HepG2 (cell line): Measurements from ENCODE around the gene KLHL17. TPM values are rescaled to one million over a fixed set of nuclear protein-coding genes. Genes with fewer than 3 reads are reported as not detected.
A peak's percentile ranks its signal among the peaks of the same experiment; 100 is the strongest.

Source experiments
- ARNT2 ChIP-seq: sonication (generic); formaldehyde crosslinking; IDR thresholded peaks from 2 replicates; pipeline ENCODE4 v1.8.0; 2022; ENCODE audit warnings: mild to moderate bottlenecking, low read depth, missing genetic modification reagents, moderate library complexity
- FOXP4 ChIP-seq: sonication (generic); formaldehyde crosslinking; IDR thresholded peaks from 2 replicates; pipeline ENCODE4 v1.4.0; 2020; ENCODE audit warnings: missing genetic modification reagents
- HNF4A ChIP-seq: sonication (generic); formaldehyde crosslinking; IDR thresholded peaks from 2 replicates; pipeline ENCODE4 v1.4.0; 2020; ENCODE audit warnings: missing genetic modification reagents
- JUN ChIP-seq: sonication (generic); formaldehyde crosslinking; IDR thresholded peaks from 2 replicates; pipeline ENCODE4 v1.4.0; 2020; ENCODE audit warnings: mild to moderate bottlenecking, missing genetic modification reagents
- KLF13 ChIP-seq: sonication (generic); formaldehyde crosslinking; IDR thresholded peaks from 2 replicates; pipeline ENCODE4 v1.4.0; 2020; ENCODE audit warnings: mild to moderate bottlenecking, missing genetic modification reagents
- MAZ ChIP-seq, 2 experiments: sonication (generic) in 1 of 2; formaldehyde crosslinking in 1 of 2; IDR thresholded peaks; 2 replicates each; pipeline versions ENCODE4 v1.5.0 to v1.6.1; 2012 to 2020; ENCODE audit warnings: low read depth in 2 of 2, mild to moderate bottlenecking in 2 of 2, borderline replicate concordance in 1 of 2, improper control_type of control experiment in 1 of 2, low read length in 1 of 2, missing genetic modification reagents in 1 of 2, moderate library complexity in 1 of 2
- MTF2 ChIP-seq: sonication (generic); formaldehyde crosslinking; IDR thresholded peaks from 2 replicates; pipeline ENCODE4 v1.5.0; 2020; ENCODE audit warnings: missing genetic modification reagents, borderline replicate concordance
- MXD4 ChIP-seq: IDR thresholded peaks from 2 replicates; pipeline ENCODE4 v1.6.1; 2016; ENCODE audit warnings: mild to moderate bottlenecking, missing biosample characterization, missing genetic modification reagents
- MZF1 ChIP-seq: sonication (generic); formaldehyde crosslinking; IDR thresholded peaks from 2 replicates; pipeline ENCODE4 v1.8.1; 2023; ENCODE audit warnings: mild to moderate bottlenecking, missing genetic modification reagents, borderline replicate concordance
- POLR2A ChIP-seq, 2 experiments: IDR thresholded peaks; 2 replicates each; pipeline ENCODE4 v1.6.1; 2011; ENCODE audit warnings: low read depth in 2 of 2, low read length in 2 of 2, mild to moderate bottlenecking in 1 of 2, moderate library complexity in 1 of 2; ENCODE audit not compliant: insufficient read depth in 1 of 2
- SKI ChIP-seq: fragments of 450-650 bp; IDR thresholded peaks from one replicate; pipeline ENCODE4 v1.6.1; 2018; ENCODE audit warnings: mild to moderate bottlenecking; ENCODE audit not compliant: partially characterized antibody
- THYN1 ChIP-seq: sonication (generic); formaldehyde crosslinking; IDR thresholded peaks from 2 replicates; pipeline ENCODE4 v1.8.1; 2023; ENCODE audit warnings: low read depth, mild to moderate bottlenecking, moderate library complexity, missing genetic modification reagents, borderline replicate concordance
- ZNF264 ChIP-seq: sonication (generic); formaldehyde crosslinking; IDR thresholded peaks from 2 replicates; pipeline ENCODE4 v1.4.0; 2020; ENCODE audit warnings: missing genetic modification reagents
- ZNF451 ChIP-seq: sonication (generic); formaldehyde crosslinking; IDR thresholded peaks from 2 replicates; pipeline ENCODE4 v1.5.0; 2020; ENCODE audit warnings: mild to moderate bottlenecking, missing genetic modification reagents
- ZNF598 ChIP-seq: sonication (generic); formaldehyde crosslinking; IDR thresholded peaks from 2 replicates; pipeline ENCODE4 v1.5.1; 2020; ENCODE audit warnings: mild to moderate bottlenecking, missing genetic modification reagents, borderline replicate concordance
- ZNF704 ChIP-seq: sonication (generic); formaldehyde crosslinking; IDR thresholded peaks from 2 replicates; pipeline ENCODE4 v1.8.1; 2023; ENCODE audit warnings: mild to moderate bottlenecking, inconsistent platforms, moderate library complexity, missing genetic modification reagents, borderline replicate concordance
- polyA plus RNA-seq, 8 experiments: library from polyadenylated mRNA; depleted of rRNA in 3 of 8; stranded (reverse) in 7 of 8; unstranded in 1 of 8; fragments of >200 nt; fragmentation: Illumina TruSeq in 4 of 8; extraction: Trizol in 4 of 8; gene quantifications; 2 replicates each; pipeline versions ENCODE4 v1.2.1 to v1.2.3, GENCODE V29; 2011 to 2016; ENCODE audit warnings: low read depth in 4 of 8, missing spikeins in 1 of 8, mixed read lengths in 1 of 8; ENCODE audit not compliant: insufficient read depth in 1 of 8
- total RNA-seq, 5 experiments: library from RNA; depleted of rRNA; stranded (reverse); fragments of >200 nt; fragmentation: Illumina TruSeq; extraction: Trizol; gene quantifications; 2 replicates each; pipeline ENCODE4 v1.2.3, GENCODE V29; 2016; ENCODE audit warnings: low read depth in 1 of 5
- TF ChIP-seq, protein P1 (sequence below): sonication (generic); formaldehyde crosslinking; IDR thresholded peaks from 2 replicates; pipeline ENCODE4 v1.5.0; 2020; ENCODE audit warnings: missing genetic modification reagents
- TF ChIP-seq, protein P2 (sequence below): sonication (generic); formaldehyde crosslinking; IDR thresholded peaks from 2 replicates; pipeline ENCODE4 v1.4.0; 2020; ENCODE audit warnings: missing genetic modification reagents
- TF ChIP-seq, protein P3 (sequence below): sonication (generic); formaldehyde crosslinking; conservative IDR thresholded peaks from 2 replicates; pipeline ENCODE4 v1.5.0; 2020; ENCODE audit warnings: missing genetic modification reagents
- TF ChIP-seq, protein P4 (sequence below): sonication (generic); formaldehyde crosslinking; IDR thresholded peaks from 2 replicates; pipeline ENCODE4 v1.5.0; 2020; ENCODE audit warnings: mild to moderate bottlenecking, low read depth, missing genetic modification reagents, borderline replicate concordance

Gene KLHL17
- total and polyA plus RNA-seq, 2 of the 13 experiments (the other 11 are each of a cell fraction or from before 2014, with no cell fraction given): 9.3 to 24.7 TPM

DNA sequence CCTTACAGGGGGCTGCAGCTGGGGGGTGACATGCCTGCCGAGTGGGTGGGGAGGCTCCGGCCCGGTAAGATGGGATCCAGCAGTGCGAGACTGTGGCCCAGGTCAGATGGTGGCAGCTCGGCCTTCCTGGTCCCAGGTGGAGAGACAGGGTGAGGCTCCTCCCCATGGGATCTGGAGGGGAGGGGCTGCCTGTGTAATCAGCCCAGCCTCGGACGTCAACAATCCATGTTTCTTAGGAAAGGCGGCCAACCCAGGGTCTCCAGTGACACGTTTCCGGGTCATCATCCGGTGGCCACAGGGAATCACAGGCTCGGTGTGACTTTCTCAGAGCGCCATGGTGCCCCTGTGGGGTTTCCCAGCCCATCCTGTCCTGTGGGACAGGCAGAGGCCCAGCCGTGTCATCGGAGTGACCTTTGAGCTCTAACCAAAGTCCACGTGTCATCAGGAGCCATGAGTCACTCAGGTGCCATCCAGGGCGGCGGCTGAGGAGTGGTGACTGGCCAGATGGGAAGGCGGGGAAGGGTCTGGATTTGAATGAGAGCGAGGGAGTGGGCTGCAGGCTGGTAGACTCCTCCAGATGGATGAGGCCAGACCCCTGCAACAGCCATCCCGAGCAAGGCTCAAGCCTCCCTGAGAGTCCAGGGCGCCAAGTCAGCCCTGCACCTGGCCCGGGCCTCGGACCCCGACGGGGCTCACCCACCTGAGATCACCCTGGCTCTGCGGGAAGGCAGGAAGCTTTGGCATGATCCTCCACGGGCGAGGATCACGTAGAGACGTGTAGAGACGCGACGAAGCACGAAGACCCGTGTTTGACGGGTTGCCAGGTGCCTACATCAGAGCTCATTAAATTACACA lies 46.1 kb downstream of the KLHL17 start (continued):
- TF ChIP-seq ZNF264 (CRISPR knock-in tag): peak; percentile 84
- peak; percentile 74 for TF ChIP-seq FOXP4 (CRISPR knock-in tag)
- TF ChIP-seq ZNF451: no peak
- TF ChIP-seq THYN1 (CRISPR knock-in tag): no peak
- TF ChIP-seq POLR2A (IDR thresholded peaks at IDR 0.05; ENCODE audit: insufficient read depth in 1 of 2, low read depth in 2 of 2, low read length in 2 of 2): peak in 1 of 2 experiments; percentile 71; a peak in 1 of 4 replicates
- peak; percentile 93 for TF ChIP-seq ZNF704
- no peak for TF ChIP-seq ARNT2 (CRISPR knock-in tag)
- TF ChIP-seq KLF13 (CRISPR knock-in tag): no peak; the same call in 1 of the 2 replicates
- TF ChIP-seq, protein P1, sequence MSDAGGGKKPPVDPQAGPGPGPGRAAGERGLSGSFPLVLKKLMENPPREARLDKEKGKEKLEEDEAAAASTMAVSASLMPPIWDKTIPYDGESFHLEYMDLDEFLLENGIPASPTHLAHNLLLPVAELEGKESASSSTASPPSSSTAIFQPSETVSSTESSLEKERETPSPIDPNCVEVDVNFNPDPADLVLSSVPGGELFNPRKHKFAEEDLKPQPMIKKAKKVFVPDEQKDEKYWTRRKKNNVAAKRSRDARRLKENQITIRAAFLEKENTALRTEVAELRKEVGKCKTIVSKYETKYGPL: 0 out of 2 replicates have a peak, but pooled peaks have one; percentile 22
- 0 out of 2 replicates have a peak, but pooled peaks have one; percentile 31 for TF ChIP-seq MZF1
- TF ChIP-seq, protein P2, sequence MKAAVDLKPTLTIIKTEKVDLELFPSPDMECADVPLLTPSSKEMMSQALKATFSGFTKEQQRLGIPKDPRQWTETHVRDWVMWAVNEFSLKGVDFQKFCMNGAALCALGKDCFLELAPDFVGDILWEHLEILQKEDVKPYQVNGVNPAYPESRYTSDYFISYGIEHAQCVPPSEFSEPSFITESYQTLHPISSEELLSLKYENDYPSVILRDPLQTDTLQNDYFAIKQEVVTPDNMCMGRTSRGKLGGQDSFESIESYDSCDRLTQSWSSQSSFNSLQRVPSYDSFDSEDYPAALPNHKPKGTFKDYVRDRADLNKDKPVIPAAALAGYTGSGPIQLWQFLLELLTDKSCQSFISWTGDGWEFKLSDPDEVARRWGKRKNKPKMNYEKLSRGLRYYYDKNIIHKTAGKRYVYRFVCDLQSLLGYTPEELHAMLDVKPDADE (CRISPR knock-in tag): peak; percentile 94; the same call in 1 of the 2 replicates
- peak; percentile 55; the same call in 1 of the 2 replicates for TF ChIP-seq MXD4 (CRISPR knock-in tag)
- TF ChIP-seq SKI: peak; percentile 74
- TF ChIP-seq, protein P3, sequence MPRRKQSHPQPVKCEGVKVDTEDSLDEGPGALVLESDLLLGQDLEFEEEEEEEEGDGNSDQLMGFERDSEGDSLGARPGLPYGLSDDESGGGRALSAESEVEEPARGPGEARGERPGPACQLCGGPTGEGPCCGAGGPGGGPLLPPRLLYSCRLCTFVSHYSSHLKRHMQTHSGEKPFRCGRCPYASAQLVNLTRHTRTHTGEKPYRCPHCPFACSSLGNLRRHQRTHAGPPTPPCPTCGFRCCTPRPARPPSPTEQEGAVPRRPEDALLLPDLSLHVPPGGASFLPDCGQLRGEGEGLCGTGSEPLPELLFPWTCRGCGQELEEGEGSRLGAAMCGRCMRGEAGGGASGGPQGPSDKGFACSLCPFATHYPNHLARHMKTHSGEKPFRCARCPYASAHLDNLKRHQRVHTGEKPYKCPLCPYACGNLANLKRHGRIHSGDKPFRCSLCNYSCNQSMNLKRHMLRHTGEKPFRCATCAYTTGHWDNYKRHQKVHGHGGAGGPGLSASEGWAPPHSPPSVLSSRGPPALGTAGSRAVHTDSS: no peak
- TF ChIP-seq MAZ (IDR thresholded peaks at IDR 0.05; ENCODE audit: borderline replicate concordance, low read depth, low read length): peak; percentile 39; the same call in 1 of the 2 replicates
- peak; percentile 72; the same call in 1 of the 2 replicates for TF ChIP-seq MAZ (CRISPR knock-in tag; IDR thresholded peaks at IDR 0.05; ENCODE audit: low read depth)
- peak; percentile 99 for TF ChIP-seq JUN (CRISPR knock-in tag)
- TF ChIP-seq MTF2: no peak
- TF ChIP-seq HNF4A (CRISPR knock-in tag): peak; percentile 100
- no peak for TF ChIP-seq ZNF598 (CRISPR knock-in tag)
- TF ChIP-seq, protein P4, sequence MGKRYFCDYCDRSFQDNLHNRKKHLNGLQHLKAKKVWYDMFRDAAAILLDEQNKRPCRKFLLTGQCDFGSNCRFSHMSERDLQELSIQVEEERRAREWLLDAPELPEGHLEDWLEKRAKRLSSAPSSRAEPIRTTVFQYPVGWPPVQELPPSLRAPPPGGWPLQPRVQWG: no peak
